Endothelial cell of umbilical vein (primary cell): ENCODE measurements around the gene STK10. TPM values are rescaled to one million over a fixed set of nuclear protein-coding genes. Genes with fewer than 3 reads are reported as not detected.
"Not testable (repeated sequence)": the region's sequence is repeated elsewhere in the genome, so short reads cannot be mapped to it uniquely, and the experiment has no call there.

Experiments
- BruUV-seq: library from RNA; stranded (reverse); fragments of 400-500 nt; replicated peaks from 2 replicates; lab custom pipeline; 2021; lab: Mats Ljungman, UMichigan
- CTCF ChIA-PET: fragments of 300-600, 350-600 bp; sonication (Branson Sonifier 250); formaldehyde crosslinking; loops from one replicate; lab custom pipeline; 2021; ENCODE audit warnings: antibody characterized with exemption, inconsistent platforms; lab: Charles Lee
- POLR2A ChIA-PET: fragments of 300-600, 350-600 bp; sonication (Branson Sonifier 250); formaldehyde crosslinking; loops from one replicate; lab custom pipeline; 2021; ENCODE audit warnings: antibody characterized with exemption, inconsistent platforms; lab: Charles Lee
- DNase-seq: peaks from one replicate; pipeline ENCODE4 v3.0.0-alpha.2; 2011; ENCODE audit warnings: low read depth, low spot score
- FAIRE-seq: peaks from 2 replicates; lab custom pipeline; 2011; peaks lifted over from hg19 to GRCh38; lab: Jason Lieb, UNC
- H2AFZ ChIP-seq: 2 replicates; pipeline ENCODE4 v1.6.0; 2012; ENCODE audit warnings: low read depth, low read length, control low read depth, inconsistent platforms
- H3K27ac ChIP-seq: 2 replicates; pipeline ENCODE4 v1.5.1; 2011; ENCODE audit warnings: low read depth, mild to moderate bottlenecking, control low read depth, low read length, moderate library complexity; ENCODE audit not compliant: insufficient read depth
- H3K27me3 ChIP-seq, 2 experiments: 2 replicates each; pipeline versions ENCODE4 v1.6.0 to v1.6.1; 2011; ENCODE audit warnings: low read length in 2 of 2, mixed read lengths in 1 of 2; ENCODE audit not compliant: control insufficient read depth in 2 of 2, insufficient read depth in 2 of 2
- H3K36me3 ChIP-seq, 2 experiments: 2 replicates in 1 of 2; 3 replicates in 1 of 2; pipeline ENCODE4 v1.5.1; 2011; ENCODE audit warnings: low read length in 2 of 2, mild to moderate bottlenecking in 1 of 2, moderate library complexity in 1 of 2; ENCODE audit not compliant: control insufficient read depth in 2 of 2, insufficient read depth in 2 of 2; ENCODE audit errors: extremely low read depth in 1 of 2
- H3K4me1 ChIP-seq: 3 replicates; pipeline ENCODE4 v1.5.1; 2011; ENCODE audit warnings: mild to moderate bottlenecking, low read length; ENCODE audit not compliant: control insufficient read depth, insufficient read depth; ENCODE audit errors: extremely low read depth
- H3K4me2 ChIP-seq: 2 replicates; pipeline ENCODE4 v1.6.1; 2011; ENCODE audit warnings: low read length, control low read depth, mixed read lengths; ENCODE audit not compliant: insufficient read depth
- H3K4me3 ChIP-seq, 3 experiments: fragments of 200-600 bp in 1 of 3; sonication (generic), shearing (Covaris generic) in 1 of 3; replicated peaks in 1 of 3; 2 replicates each; pipeline ENCODE4 v1.5.1; 2011 to 2016; ENCODE audit warnings: control low read depth in 3 of 3, low read length in 3 of 3, mild to moderate bottlenecking in 2 of 3, inconsistent platforms in 1 of 3, low read depth in 1 of 3, moderate library complexity in 1 of 3; ENCODE audit not compliant: insufficient read depth in 1 of 3
- H3K79me2 ChIP-seq: 2 replicates; pipeline ENCODE4 v1.6.0; 2012; ENCODE audit warnings: low read length, inconsistent platforms; ENCODE audit not compliant: control insufficient read depth, insufficient read depth
- H3K9ac ChIP-seq: replicated peaks from 2 replicates; pipeline ENCODE3; 2011; ENCODE audit warnings: low read length, control low read depth; ENCODE audit not compliant: insufficient read depth; ENCODE audit errors: extremely low read depth
- H3K9me1 ChIP-seq: replicated peaks from 3 replicates; pipeline ENCODE4 v1.6.0; 2011; ENCODE audit warnings: mild to moderate bottlenecking, low read length; ENCODE audit not compliant: control insufficient read depth, insufficient read depth; ENCODE audit errors: extremely low read depth
- H3K9me3 ChIP-seq: replicated peaks from 2 replicates; pipeline ENCODE4 v1.5.1; 2012; ENCODE audit warnings: low read length, inconsistent platforms; ENCODE audit not compliant: control insufficient read depth, insufficient read depth
- H4K20me1 ChIP-seq: replicated peaks from 2 replicates; pipeline ENCODE3; 2011; ENCODE audit warnings: mild to moderate bottlenecking, low read length; ENCODE audit not compliant: control insufficient read depth, insufficient read depth; ENCODE audit errors: extremely low read depth
- FOS ChIP-seq: IDR thresholded peaks from 2 replicates; pipeline ENCODE4 v1.6.1; 2011; ENCODE audit warnings: mild to moderate bottlenecking, low read length, moderate library complexity, borderline replicate concordance; ENCODE audit not compliant: insufficient read depth
- dilution Hi-C: fragments of 300-500 bp; cut with MboI; formaldehyde crosslinking; loops from one replicate; pipeline ENCODE4 v1.15.0; 2019; ENCODE audit warnings: low sequenced_read_pairs; ENCODE audit not compliant: extremely low pct_ligation_motif_present
- intact Hi-C: fragments of 100-400 bp; cut with micrococcal nuclease; formaldehyde crosslinking; loops from one replicate; pipeline ENCODE4 v1.10.0; 2022
- polyA plus RNA-seq, 4 experiments: library from polyadenylated mRNA; depleted of rRNA in 3 of 4; stranded (reverse) in 3 of 4; unstranded in 1 of 4; fragments of >200 nt; gene quantifications; 2 replicates each; pipeline versions ENCODE4 v1.2.1 to v1.2.3, GENCODE V29; 2011 to 2012; ENCODE audit warnings: missing spikeins in 1 of 4
- total RNA-seq: library from RNA; stranded (reverse); gene quantifications from 2 replicates; pipeline ENCODE4 v1.2.3, GENCODE V29; 2021

STK10 gene
- total and polyA plus RNA-seq, 2 donors (not counting 3 experiments of a cell fraction or from before 2014, with no cell fraction given), result 16.9 to 47.2 TPM

GRCh38 chr5:172199446-172199845 lies 11.4 kb upstream of the STK10 start:
- ChIA-PET CTCF (interaction anchor here (0.9 to 2.0 kb wide), 4 partner anchors 11 to 140 kb away, joined by 3 to 12 read pairs (median 6); partner anchors contain the start of gene STK10), POLR2A (no interaction called here)
- BruUV-seq, result no TSS peak
- Histone ChIP-seq H2AFZ (no peak overlapping the region), H3K9me3 (no peaks in the 10 kb centered on the region), H3K36me3 (no peaks in the 10 kb centered on the region), H3K4me1 (no peaks in the 10 kb centered on the region), H3K4me2 (no peak overlapping the region), H3K27me3 (no peaks in the 10 kb centered on the region), H3K9ac (no peak overlapping the region), H3K79me2 (no peaks in the 10 kb centered on the region), H4K20me1 (no peaks in the 10 kb centered on the region), H3K27ac (no peak overlapping the region), H3K9me1 (no peaks in the 10 kb centered on the region), H3K4me3 (no peak overlapping the region)
- TF ChIP-seq FOS, result no peak
- DNase-seq (no peak), FAIRE-seq (no peak)
- dilution Hi-C loops, result no loop called here
- intact Hi-C loops, result no loop called here

- BruUV-seq, H3K79me2 ChIP-seq, H3K27me3 ChIP-seq, H3K4me3 ChIP-seq, FAIRE-seq, H3K9me3 ChIP-seq, POLR2A ChIA-PET, DNase-seq, dilution Hi-C loops, H3K9me1 ChIP-seq, H3K4me1 ChIP-seq, H3K27ac ChIP-seq, intact Hi-C loops, H4K20me1 ChIP-seq, H3K4me2 ChIP-seq, H2AFZ ChIP-seq, H3K9ac ChIP-seq, H3K36me3 ChIP-seq: not testable (repeated sequence)
- CTCF ChIA-PET, result interaction anchor here (1.3 to 2.0 kb wide), 3 partner anchors 9 to 92 kb away, joined by 3 to 12 read pairs (median 3); partner anchors contain the start of gene STK10
These were observed 9.8 kb upstream of the STK10 start for GRCh38 chr5:172197775-172198174.
